ENCODE data around the gene CPHXL.

CPHXL gene

DNA sequence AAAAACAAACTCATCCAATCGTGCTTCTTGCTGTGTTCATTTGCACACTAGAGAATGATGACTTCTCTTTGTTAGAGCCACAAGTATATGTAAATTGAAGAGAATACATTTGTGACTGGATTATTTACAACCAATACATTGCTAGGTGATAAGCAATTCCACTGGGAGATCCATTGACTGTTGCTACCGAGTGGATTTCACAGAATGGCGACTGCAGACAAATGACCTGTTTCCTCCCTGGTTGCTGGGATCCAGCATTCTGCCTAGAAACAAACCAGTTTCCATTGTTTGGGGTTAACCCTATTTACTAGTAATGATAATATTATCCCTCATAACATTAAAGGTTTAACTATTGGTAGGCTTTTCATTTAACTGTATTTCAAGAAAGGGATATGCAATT is 36.9 kb upstream of the CPHXL start:
- no peak for TF ChIP-seq TAF1 (IDR thresholded peaks at IDR 0.05; ENCODE audit: low read depth)
- TF ChIP-seq EP300 (IDR thresholded peaks at IDR 0.05; ENCODE audit: borderline replicate concordance), result no peak
- TF ChIP-seq NFIC (IDR thresholded peaks at IDR 0.05), result no peak
- TF ChIP-seq ZBTB7A (IDR thresholded peaks at IDR 0.05; ENCODE audit: low read depth), result no peak
- TF ChIP-seq, protein P1, sequence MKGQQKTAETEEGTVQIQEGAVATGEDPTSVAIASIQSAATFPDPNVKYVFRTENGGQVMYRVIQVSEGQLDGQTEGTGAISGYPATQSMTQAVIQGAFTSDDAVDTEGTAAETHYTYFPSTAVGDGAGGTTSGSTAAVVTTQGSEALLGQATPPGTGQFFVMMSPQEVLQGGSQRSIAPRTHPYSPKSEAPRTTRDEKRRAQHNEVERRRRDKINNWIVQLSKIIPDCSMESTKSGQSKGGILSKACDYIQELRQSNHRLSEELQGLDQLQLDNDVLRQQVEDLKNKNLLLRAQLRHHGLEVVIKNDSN (IDR thresholded peaks at IDR 0.05), result no peak
- TF ChIP-seq, protein P2, sequence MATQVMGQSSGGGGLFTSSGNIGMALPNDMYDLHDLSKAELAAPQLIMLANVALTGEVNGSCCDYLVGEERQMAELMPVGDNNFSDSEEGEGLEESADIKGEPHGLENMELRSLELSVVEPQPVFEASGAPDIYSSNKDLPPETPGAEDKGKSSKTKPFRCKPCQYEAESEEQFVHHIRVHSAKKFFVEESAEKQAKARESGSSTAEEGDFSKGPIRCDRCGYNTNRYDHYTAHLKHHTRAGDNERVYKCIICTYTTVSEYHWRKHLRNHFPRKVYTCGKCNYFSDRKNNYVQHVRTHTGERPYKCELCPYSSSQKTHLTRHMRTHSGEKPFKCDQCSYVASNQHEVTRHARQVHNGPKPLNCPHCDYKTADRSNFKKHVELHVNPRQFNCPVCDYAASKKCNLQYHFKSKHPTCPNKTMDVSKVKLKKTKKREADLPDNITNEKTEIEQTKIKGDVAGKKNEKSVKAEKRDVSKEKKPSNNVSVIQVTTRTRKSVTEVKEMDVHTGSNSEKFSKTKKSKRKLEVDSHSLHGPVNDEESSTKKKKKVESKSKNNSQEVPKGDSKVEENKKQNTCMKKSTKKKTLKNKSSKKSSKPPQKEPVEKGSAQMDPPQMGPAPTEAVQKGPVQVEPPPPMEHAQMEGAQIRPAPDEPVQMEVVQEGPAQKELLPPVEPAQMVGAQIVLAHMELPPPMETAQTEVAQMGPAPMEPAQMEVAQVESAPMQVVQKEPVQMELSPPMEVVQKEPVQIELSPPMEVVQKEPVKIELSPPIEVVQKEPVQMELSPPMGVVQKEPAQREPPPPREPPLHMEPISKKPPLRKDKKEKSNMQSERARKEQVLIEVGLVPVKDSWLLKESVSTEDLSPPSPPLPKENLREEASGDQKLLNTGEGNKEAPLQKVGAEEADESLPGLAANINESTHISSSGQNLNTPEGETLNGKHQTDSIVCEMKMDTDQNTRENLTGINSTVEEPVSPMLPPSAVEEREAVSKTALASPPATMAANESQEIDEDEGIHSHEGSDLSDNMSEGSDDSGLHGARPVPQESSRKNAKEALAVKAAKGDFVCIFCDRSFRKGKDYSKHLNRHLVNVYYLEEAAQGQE (IDR thresholded peaks at IDR 0.05; ENCODE audit: low read depth), result no peak
- no peak for TF ChIP-seq CREB1 (IDR thresholded peaks at IDR 0.05; ENCODE audit: low read depth)
- TF ChIP-seq RAD21 (IDR thresholded peaks at IDR 0.05; ENCODE audit: low read depth), result no peak
- TF ChIP-seq CEBPB (IDR thresholded peaks at IDR 0.05), result no peak
- no peak for TF ChIP-seq TCF12 (IDR thresholded peaks at IDR 0.05; ENCODE audit: low read depth)
- TF ChIP-seq FOXM1 (IDR thresholded peaks at IDR 0.05; ENCODE audit: borderline replicate concordance, low read depth), result no peak
- TF ChIP-seq, protein P3, sequence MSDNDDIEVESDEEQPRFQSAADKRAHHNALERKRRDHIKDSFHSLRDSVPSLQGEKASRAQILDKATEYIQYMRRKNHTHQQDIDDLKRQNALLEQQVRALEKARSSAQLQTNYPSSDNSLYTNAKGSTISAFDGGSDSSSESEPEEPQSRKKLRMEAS (IDR thresholded peaks at IDR 0.05), result no peak
- no peak for TF ChIP-seq TEAD4 (IDR thresholded peaks at IDR 0.05)
- TF ChIP-seq EGR1 (IDR thresholded peaks at IDR 0.05), result no peak
- TF ChIP-seq YY1 (IDR thresholded peaks at IDR 0.05; ENCODE audit: low read depth), result no peak

DNA sequence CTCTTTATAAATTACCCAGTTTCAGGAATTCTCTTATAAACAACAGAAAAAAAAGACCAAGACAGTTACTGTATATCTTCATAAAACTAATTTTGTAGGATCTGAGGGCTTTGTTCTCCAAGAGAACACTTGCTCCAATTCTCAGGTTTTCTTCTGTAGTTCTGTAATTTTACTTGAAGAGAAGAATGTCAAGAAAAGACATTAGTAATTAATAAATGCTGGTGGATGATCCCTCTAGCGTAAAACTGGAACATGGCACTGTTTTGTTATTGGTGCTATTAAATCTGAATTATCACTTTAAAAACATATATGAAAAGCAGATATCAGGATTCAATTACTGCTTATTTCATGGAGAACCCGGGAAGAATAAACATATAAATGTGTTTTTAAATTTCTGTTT is 36.5 kb upstream of the CPHXL start:
- TF ChIP-seq ZBTB7A (IDR thresholded peaks at IDR 0.05; ENCODE audit: low read depth), result no peak
- no peak for TF ChIP-seq CREB1 (IDR thresholded peaks at IDR 0.05; ENCODE audit: low read depth)
- no peak for TF ChIP-seq EP300 (IDR thresholded peaks at IDR 0.05; ENCODE audit: borderline replicate concordance)
- TF ChIP-seq YY1 (IDR thresholded peaks at IDR 0.05; ENCODE audit: low read depth), result no peak
- TF ChIP-seq FOXM1 (IDR thresholded peaks at IDR 0.05; ENCODE audit: borderline replicate concordance, low read depth), result no peak

- TF ChIP-seq, protein P1 (IDR thresholded peaks at IDR 0.05), result no peak
- TF ChIP-seq RAD21 (IDR thresholded peaks at IDR 0.05; ENCODE audit: low read depth), result no peak
- TF ChIP-seq YY1 (IDR thresholded peaks at IDR 0.05; ENCODE audit: low read depth), result no peak
- TF ChIP-seq EGR1 (IDR thresholded peaks at IDR 0.05), result no peak
- TF ChIP-seq TCF12 (IDR thresholded peaks at IDR 0.05; ENCODE audit: low read depth), result no peak
- TF ChIP-seq CEBPB (IDR thresholded peaks at IDR 0.05), result no peak
- no peak for TF ChIP-seq NFIC (IDR thresholded peaks at IDR 0.05)
- no peak for TF ChIP-seq CREB1 (IDR thresholded peaks at IDR 0.05; ENCODE audit: low read depth)
- no peak for TF ChIP-seq FOXM1 (IDR thresholded peaks at IDR 0.05; ENCODE audit: borderline replicate concordance, low read depth)
- TF ChIP-seq ZBTB7A (IDR thresholded peaks at IDR 0.05; ENCODE audit: low read depth), result no peak
- TF ChIP-seq, protein P2 (IDR thresholded peaks at IDR 0.05; ENCODE audit: low read depth), result no peak
- TF ChIP-seq TAF1 (IDR thresholded peaks at IDR 0.05; ENCODE audit: low read depth), result no peak
- TF ChIP-seq TEAD4 (IDR thresholded peaks at IDR 0.05), result no peak
- TF ChIP-seq, protein P3 (IDR thresholded peaks at IDR 0.05), result no peak
Measured at GRCh38 chr16:75761108-75761507, 34.8 kb upstream of the CPHXL start.

DNA sequence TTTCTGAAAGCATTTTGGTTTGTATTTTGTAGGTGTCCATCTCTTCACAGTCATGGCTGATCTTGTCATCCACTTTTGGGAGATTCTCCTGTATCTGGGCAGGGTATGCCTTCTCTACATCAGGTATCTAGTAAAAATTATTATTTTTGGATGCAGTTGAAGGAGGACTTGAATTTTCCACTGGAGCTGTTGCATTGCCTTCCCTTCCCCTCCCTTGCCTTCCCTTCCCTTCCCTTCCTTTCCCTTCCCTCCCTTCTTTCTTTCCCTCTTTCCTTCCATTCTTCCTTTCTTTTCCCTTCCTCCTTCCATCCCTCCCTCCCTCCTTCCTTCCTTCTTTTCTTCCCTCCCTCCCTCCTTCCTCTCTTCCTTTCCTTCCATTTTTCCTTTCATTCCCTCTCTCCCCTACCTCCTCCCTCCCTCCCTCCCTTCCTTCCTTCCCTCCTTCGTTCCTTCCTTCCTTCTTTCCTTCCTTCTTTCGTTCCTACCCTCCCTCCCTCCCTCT is 33.8 kb upstream of the CPHXL start:
- no peak for TF ChIP-seq ZBTB7A (IDR thresholded peaks at IDR 0.05; ENCODE audit: low read depth)
- no peak for TF ChIP-seq NFIC (IDR thresholded peaks at IDR 0.05)
- no peak for TF ChIP-seq RAD21 (IDR thresholded peaks at IDR 0.05; ENCODE audit: low read depth)
- TF ChIP-seq, protein P1 (IDR thresholded peaks at IDR 0.05), result no peak
- TF ChIP-seq CREB1 (IDR thresholded peaks at IDR 0.05; ENCODE audit: low read depth), result no peak
- TF ChIP-seq EP300 (IDR thresholded peaks at IDR 0.05; ENCODE audit: borderline replicate concordance), result no peak
- TF ChIP-seq TAF1 (IDR thresholded peaks at IDR 0.05; ENCODE audit: low read depth), result no peak
- TF ChIP-seq TEAD4 (IDR thresholded peaks at IDR 0.05), result no peak

DNA sequence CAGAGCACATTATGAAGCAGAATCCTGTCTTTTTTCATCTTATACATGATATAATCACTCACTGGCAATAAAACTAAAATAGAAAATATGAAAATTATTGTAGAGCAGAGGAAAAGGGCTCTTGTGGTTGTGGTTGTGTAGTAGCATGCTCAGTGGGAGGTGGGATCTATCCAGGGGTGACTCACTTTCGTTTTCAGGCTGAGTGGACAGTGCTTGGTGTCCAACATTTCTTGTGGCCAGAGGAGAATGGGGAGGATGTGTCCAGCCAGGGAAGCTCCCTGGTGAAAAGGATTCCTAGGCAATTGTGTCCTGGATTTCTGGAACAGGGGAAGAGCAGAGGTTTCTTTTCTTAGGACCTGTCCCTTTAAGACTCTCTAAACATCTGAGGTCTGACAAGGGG is 31.9 kb upstream of the CPHXL start:
- TF ChIP-seq, protein P3 (IDR thresholded peaks at IDR 0.05), result no peak
- TF ChIP-seq TEAD4 (IDR thresholded peaks at IDR 0.05) (no peak), NFIC (IDR thresholded peaks at IDR 0.05) (no peak), CEBPB (IDR thresholded peaks at IDR 0.05) (no peak), EP300 (IDR thresholded peaks at IDR 0.05; ENCODE audit: borderline replicate concordance) (no peak), CREB1 (IDR thresholded peaks at IDR 0.05; ENCODE audit: low read depth) (no peak), RAD21 (IDR thresholded peaks at IDR 0.05; ENCODE audit: low read depth) (no peak), TAF1 (IDR thresholded peaks at IDR 0.05; ENCODE audit: low read depth) (no peak), EGR1 (IDR thresholded peaks at IDR 0.05) (no peak), FOXM1 (IDR thresholded peaks at IDR 0.05; ENCODE audit: borderline replicate concordance, low read depth) (no peak), TCF12 (IDR thresholded peaks at IDR 0.05; ENCODE audit: low read depth) (no peak), ZBTB7A (IDR thresholded peaks at IDR 0.05; ENCODE audit: low read depth) (no peak), YY1 (IDR thresholded peaks at IDR 0.05; ENCODE audit: low read depth) (no peak)
- TF ChIP-seq, protein P2 (IDR thresholded peaks at IDR 0.05; ENCODE audit: low read depth), result no peak
- TF ChIP-seq, protein P1 (IDR thresholded peaks at IDR 0.05), result no peak

Data from Ishikawa (cell line).